ENCODE results near the gene PBX4.

The PBX4 gene

DNA sequence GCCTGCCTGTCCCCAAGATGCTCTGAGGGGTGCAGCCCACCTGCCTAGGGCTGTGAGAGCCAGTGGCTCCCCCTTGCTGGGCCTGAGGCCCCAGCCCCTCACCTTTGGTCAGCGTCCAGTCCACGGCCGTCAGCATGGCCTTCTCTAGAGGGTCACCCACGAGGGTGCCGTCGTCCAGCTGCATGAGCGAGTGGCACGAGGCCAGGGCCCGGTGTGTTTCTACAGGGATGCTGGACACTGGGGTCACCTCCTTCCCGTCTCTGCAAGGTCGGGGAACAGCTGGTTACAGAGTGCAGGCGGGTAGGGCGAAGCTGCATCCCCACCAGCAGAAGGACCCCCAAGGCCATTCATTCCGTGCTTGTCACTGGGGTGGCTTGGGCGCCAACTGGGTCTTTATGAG, 36.0 kb upstream of the PBX4 start:
- Histone ChIP-seq H3K4me1 (ENCODE audit: insufficient read depth, insufficient read length) (no peaks in the 10 kb centered on the region), H3K27me3 (ENCODE audit: insufficient read depth, insufficient read length) (no peaks in the 10 kb centered on the region), H3K4me3 (ENCODE audit: insufficient read length, low read depth) (no peak overlapping the region), H3K36me3 (ENCODE audit: insufficient read depth, insufficient read length, low read length) (peaks cover 99% of the 10 kb centered on the region), H3K9ac (ENCODE audit: insufficient read length, low read depth) (no peak overlapping the region), H3K9me3 (ENCODE audit: insufficient read depth, low read length) (no peaks in the 10 kb centered on the region)
- TF ChIP-seq ZNF274 (IDR thresholded peaks at IDR 0.05; ENCODE audit: low read depth, low read length) (no peak), SUZ12 (IDR thresholded peaks at IDR 0.05; ENCODE audit: extremely low read depth, insufficient read depth, insufficient read length) (no peak), YY1 (IDR thresholded peaks at IDR 0.05; ENCODE audit: insufficient read depth, insufficient read length) (no peak)
- DNase-seq (ENCODE audit: low read depth, low spot score) = no peak

DNA sequence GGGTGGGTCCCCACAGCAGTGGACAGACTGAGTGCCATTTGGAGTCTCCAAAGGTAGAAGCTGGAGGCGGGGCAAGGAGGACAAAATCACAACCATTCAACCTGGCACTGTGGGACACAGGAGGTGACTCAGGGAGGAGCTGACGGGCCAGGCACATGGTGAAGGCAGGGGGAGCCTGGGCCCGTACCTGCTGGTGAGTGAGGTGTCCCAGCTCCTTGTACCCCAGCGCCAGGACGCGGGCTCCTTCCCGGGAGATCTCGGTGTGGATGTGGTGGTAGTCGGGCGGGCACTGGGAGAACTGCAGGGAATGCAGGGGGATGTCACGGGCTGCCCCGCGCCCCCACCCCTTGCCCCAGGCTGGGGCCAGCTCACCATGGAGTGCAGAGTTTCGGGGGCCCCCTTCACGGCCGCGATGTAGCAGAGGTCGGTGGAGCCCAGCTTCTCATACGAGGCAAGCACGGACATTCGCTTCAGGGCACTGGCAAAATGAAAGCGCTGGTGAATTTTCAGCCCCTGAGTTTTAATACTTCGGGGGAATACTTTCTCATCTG, 35.2 kb upstream of the PBX4 start:
- Histone ChIP-seq H3K27me3 (ENCODE audit: insufficient read depth, insufficient read length) (no peaks in the 10 kb centered on the region), H3K36me3 (ENCODE audit: insufficient read depth, insufficient read length, low read length) (peaks cover 97% of the 10 kb centered on the region), H3K9me3 (ENCODE audit: insufficient read depth, low read length) (no peaks in the 10 kb centered on the region), H3K4me3 (ENCODE audit: insufficient read length, low read depth) (no peak overlapping the region), H3K4me1 (ENCODE audit: insufficient read depth, insufficient read length) (no peaks in the 10 kb centered on the region), H3K9ac (ENCODE audit: insufficient read length, low read depth) (no peak overlapping the region)
- no peak for TF ChIP-seq SUZ12 (IDR thresholded peaks at IDR 0.05; ENCODE audit: extremely low read depth, insufficient read depth, insufficient read length)
- no peak for TF ChIP-seq ZNF274 (IDR thresholded peaks at IDR 0.05; ENCODE audit: low read depth, low read length)
- no peak for TF ChIP-seq YY1 (IDR thresholded peaks at IDR 0.05; ENCODE audit: insufficient read depth, insufficient read length)
- no peak for DNase-seq (ENCODE audit: low read depth, low spot score)

DNA sequence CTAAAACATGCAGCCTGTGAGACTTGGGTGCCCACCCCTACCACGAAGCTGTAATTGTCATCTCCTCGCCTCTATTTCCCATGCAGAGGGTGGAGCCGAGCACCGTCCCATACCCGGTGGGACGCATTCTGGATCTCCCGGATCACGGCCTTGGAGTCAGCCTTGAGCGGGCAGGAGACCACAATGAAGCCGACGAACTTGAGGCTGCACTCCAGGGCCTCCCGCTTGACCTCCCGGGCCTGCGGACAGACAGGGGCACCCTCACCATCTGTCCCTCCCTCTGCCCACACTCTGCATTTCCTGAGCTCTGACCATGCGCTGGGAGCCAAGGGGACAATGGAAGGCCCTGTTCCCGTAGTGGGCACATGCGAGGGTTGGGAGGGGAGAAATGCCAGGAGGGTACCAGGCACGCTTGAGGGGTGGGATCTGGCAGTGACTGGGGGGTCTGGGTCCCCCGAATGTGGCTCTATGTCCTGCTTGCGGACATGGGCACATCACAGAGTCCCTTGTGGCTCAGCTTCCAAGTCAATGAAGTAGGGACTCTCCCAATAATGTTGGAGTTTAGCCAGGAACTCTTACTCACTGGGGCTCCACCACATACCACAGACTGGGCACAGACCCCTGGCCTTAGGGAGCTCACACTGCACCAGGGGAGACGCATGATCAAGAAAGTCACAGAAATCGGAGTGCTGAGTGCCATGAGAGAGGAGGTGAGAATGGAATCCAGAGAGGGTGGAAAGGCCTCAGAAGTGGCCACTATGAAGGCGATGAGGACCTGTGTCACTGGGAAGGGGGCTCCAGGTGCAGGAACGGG, 34.2 kb upstream of the PBX4 start:
- H3K36me3 ChIP-seq (ENCODE audit: insufficient read depth, insufficient read length, low read length) = peaks cover 97% of the 10 kb centered on the region
- H3K4me1 ChIP-seq (ENCODE audit: insufficient read depth, insufficient read length) = no peaks in the 10 kb centered on the region
- no peak overlapping the region for H3K4me3 ChIP-seq (ENCODE audit: insufficient read length, low read depth)
- no peak overlapping the region for H3K9ac ChIP-seq (ENCODE audit: insufficient read length, low read depth)
- no peak for DNase-seq (ENCODE audit: low read depth, low spot score)
- H3K27me3 ChIP-seq (ENCODE audit: insufficient read depth, insufficient read length) = no peaks in the 10 kb centered on the region
- H3K9me3 ChIP-seq (ENCODE audit: insufficient read depth, low read length) = no peaks in the 10 kb centered on the region
- no peak for TF ChIP-seq YY1 (IDR thresholded peaks at IDR 0.05; ENCODE audit: insufficient read depth, insufficient read length)
- TF ChIP-seq ZNF274 (IDR thresholded peaks at IDR 0.05; ENCODE audit: low read depth, low read length) = no peak
- no peak for TF ChIP-seq SUZ12 (IDR thresholded peaks at IDR 0.05; ENCODE audit: extremely low read depth, insufficient read depth, insufficient read length)

DNA sequence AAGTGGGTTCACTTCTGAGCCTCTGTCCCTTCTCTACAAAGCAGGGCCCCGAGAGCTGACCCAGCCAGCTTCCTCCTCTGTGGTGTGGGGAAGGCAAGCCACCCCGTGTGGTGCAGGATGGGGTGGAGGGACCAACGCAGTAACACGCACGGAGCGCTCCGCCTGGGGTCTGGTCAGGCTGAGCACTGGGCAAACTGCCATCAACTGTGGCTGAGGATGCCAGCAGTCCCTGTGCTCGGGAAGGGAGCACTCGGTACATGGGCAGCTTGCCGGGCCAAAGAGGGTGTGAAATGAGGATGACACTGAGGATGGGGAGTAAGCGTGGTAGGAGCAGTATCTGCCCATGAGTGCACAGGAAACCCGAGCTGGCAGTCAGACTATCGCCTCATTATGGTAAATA, 32.6 kb upstream of the PBX4 start:
- TF ChIP-seq YY1 (IDR thresholded peaks at IDR 0.05; ENCODE audit: insufficient read depth, insufficient read length) (no peak), SUZ12 (IDR thresholded peaks at IDR 0.05; ENCODE audit: extremely low read depth, insufficient read depth, insufficient read length) (no peak), ZNF274 (IDR thresholded peaks at IDR 0.05; ENCODE audit: low read depth, low read length) (no peak)
- H3K9me3 ChIP-seq (ENCODE audit: insufficient read depth, low read length) = no peaks in the 10 kb centered on the region
- DNase-seq (ENCODE audit: low read depth, low spot score) = no peak
- no peak overlapping the region for H3K4me3 ChIP-seq (ENCODE audit: insufficient read length, low read depth)
- H3K27me3 ChIP-seq (ENCODE audit: insufficient read depth, insufficient read length) = no peaks in the 10 kb centered on the region
- H3K4me1 ChIP-seq (ENCODE audit: insufficient read depth, insufficient read length) = no peaks in the 10 kb centered on the region
- peaks cover 96% of the 10 kb centered on the region for H3K36me3 ChIP-seq (ENCODE audit: insufficient read depth, insufficient read length, low read length)
- H3K9ac ChIP-seq (ENCODE audit: insufficient read length, low read depth) = no peak overlapping the region

DNA sequence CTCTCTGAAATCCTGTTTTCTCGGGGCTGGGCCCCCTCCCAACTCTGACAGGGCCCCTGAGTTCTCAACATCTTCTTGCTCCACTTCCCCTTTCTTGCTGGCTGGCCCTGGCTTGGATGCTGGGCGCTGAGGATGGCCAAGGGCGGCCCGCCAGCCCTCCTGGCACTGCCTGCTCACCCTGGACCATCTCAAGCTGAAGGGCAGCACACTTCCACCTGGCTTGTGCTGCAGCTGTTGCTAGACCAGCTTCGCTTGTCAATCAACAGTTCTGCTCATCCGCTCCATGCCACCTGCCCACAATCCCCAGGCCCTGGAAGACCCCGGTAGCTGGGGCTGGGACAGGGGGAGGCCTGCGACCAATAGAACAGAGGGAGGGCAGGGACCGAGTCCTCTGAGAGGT, 31.8 kb upstream of the PBX4 start:
- Histone ChIP-seq H3K9ac (ENCODE audit: insufficient read length, low read depth) (no peak overlapping the region), H3K4me3 (ENCODE audit: insufficient read length, low read depth) (no peak overlapping the region), H3K36me3 (ENCODE audit: insufficient read depth, insufficient read length, low read length) (peaks cover 96% of the 10 kb centered on the region), H3K27me3 (ENCODE audit: insufficient read depth, insufficient read length) (no peaks in the 10 kb centered on the region), H3K9me3 (ENCODE audit: insufficient read depth, low read length) (no peaks in the 10 kb centered on the region), H3K4me1 (ENCODE audit: insufficient read depth, insufficient read length) (no peaks in the 10 kb centered on the region)
- TF ChIP-seq SUZ12 (IDR thresholded peaks at IDR 0.05; ENCODE audit: extremely low read depth, insufficient read depth, insufficient read length) (no peak), ZNF274 (IDR thresholded peaks at IDR 0.05; ENCODE audit: low read depth, low read length) (no peak), YY1 (IDR thresholded peaks at IDR 0.05; ENCODE audit: insufficient read depth, insufficient read length) (no peak)
- DNase-seq (ENCODE audit: low read depth, low spot score) = no peak

DNA sequence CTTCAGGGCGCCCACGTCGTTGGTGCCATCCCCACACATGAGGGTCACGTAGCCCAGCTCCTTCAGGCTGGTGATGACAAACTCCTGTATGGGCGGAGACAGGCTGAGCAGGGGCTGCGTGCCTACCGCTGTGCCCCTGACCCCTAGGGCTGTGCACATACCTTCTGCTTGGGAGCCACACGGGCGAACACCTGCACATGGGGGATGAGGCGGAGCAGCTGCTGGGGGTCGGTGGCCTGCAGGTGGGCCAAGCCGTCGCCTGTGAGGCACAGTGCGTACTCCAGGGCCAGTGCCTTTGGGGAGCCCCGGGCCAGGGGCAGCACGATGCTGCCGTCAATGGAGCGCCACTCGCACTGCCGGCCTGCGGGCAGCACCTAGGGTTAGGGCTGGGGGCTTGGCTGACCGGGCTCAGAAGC, 31.1 kb upstream of the PBX4 start:
- no peak for TF ChIP-seq YY1 (IDR thresholded peaks at IDR 0.05; ENCODE audit: insufficient read depth, insufficient read length)
- no peak for TF ChIP-seq ZNF274 (IDR thresholded peaks at IDR 0.05; ENCODE audit: low read depth, low read length)
- no peak for TF ChIP-seq SUZ12 (IDR thresholded peaks at IDR 0.05; ENCODE audit: extremely low read depth, insufficient read depth, insufficient read length)
- Histone ChIP-seq H3K4me3 (ENCODE audit: insufficient read length, low read depth) (no peak overlapping the region), H3K27me3 (ENCODE audit: insufficient read depth, insufficient read length) (no peaks in the 10 kb centered on the region), H3K9me3 (ENCODE audit: insufficient read depth, low read length) (no peaks in the 10 kb centered on the region), H3K9ac (ENCODE audit: insufficient read length, low read depth) (no peak overlapping the region), H3K36me3 (ENCODE audit: insufficient read depth, insufficient read length, low read length) (peaks cover 95% of the 10 kb centered on the region), H3K4me1 (ENCODE audit: insufficient read depth, insufficient read length) (no peaks in the 10 kb centered on the region)
- DNase-seq (ENCODE audit: low read depth, low spot score) = no peak

DNA sequence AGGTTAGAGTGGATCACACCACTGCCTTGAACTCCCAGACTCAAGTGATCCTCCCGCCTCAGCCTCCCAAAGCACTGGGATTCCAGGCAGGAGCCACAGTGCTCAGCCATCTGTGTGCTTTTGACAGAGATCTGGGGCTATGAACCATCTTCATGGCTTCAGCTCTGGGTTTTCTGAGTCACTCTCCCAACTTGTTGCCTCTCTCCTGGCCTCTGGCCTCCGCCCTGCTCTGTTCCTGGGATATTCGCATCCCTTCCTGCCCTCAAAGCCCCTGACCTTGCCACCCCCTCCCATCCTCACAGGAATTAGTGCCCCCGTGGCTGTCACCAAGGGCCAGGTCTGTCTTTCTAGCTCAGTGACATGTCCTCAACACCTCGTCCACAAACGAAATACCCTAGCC, 30.7 kb upstream of the PBX4 start:
- H3K27me3 ChIP-seq (ENCODE audit: insufficient read depth, insufficient read length) = no peaks in the 10 kb centered on the region
- DNase-seq (ENCODE audit: low read depth, low spot score) = no peak
- no peak for TF ChIP-seq SUZ12 (IDR thresholded peaks at IDR 0.05; ENCODE audit: extremely low read depth, insufficient read depth, insufficient read length)
- TF ChIP-seq YY1 (IDR thresholded peaks at IDR 0.05; ENCODE audit: insufficient read depth, insufficient read length) = no peak
- no peak for TF ChIP-seq ZNF274 (IDR thresholded peaks at IDR 0.05; ENCODE audit: low read depth, low read length)
- H3K9ac ChIP-seq (ENCODE audit: insufficient read length, low read depth) = no peak overlapping the region
- H3K9me3 ChIP-seq (ENCODE audit: insufficient read depth, low read length) = no peaks in the 10 kb centered on the region
- H3K36me3 ChIP-seq (ENCODE audit: insufficient read depth, insufficient read length, low read length) = peaks cover 93% of the 10 kb centered on the region
- H3K4me3 ChIP-seq (ENCODE audit: insufficient read length, low read depth) = no peak overlapping the region
- H3K4me1 ChIP-seq (ENCODE audit: insufficient read depth, insufficient read length) = no peaks in the 10 kb centered on the region

Measured in NT2/D1 (cell line).